Bone marrow (tissue), 2 donors: Measurements from ENCODE around the gene FXYD5.

Experiments used
- DNase-seq, 2 donors: peaks; one replicate each; lab custom pipeline; 2025; lab: John Stamatoyannopoulos, UW

The FXYD5 gene

DNA sequence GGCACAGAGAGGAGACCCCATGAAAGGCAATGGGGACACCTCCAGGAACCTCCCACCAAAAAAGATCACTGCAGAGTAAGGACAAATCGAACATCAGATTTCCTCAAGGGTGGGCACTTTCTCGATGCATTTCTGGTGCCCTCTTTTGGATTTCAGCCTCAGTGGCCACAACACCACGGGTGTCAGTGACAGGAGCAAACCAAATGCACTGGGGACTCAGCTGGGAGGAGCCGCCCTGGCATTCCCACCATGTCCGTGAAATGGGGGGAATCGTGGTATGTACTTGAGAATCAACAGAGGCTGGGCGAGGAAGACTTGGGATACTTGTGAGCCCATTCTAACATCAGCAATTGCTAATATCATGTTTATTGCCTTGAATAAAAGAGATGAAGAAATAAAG, 57.7 kb downstream of the FXYD5 start:
- no peak for DNase-seq

DNA sequence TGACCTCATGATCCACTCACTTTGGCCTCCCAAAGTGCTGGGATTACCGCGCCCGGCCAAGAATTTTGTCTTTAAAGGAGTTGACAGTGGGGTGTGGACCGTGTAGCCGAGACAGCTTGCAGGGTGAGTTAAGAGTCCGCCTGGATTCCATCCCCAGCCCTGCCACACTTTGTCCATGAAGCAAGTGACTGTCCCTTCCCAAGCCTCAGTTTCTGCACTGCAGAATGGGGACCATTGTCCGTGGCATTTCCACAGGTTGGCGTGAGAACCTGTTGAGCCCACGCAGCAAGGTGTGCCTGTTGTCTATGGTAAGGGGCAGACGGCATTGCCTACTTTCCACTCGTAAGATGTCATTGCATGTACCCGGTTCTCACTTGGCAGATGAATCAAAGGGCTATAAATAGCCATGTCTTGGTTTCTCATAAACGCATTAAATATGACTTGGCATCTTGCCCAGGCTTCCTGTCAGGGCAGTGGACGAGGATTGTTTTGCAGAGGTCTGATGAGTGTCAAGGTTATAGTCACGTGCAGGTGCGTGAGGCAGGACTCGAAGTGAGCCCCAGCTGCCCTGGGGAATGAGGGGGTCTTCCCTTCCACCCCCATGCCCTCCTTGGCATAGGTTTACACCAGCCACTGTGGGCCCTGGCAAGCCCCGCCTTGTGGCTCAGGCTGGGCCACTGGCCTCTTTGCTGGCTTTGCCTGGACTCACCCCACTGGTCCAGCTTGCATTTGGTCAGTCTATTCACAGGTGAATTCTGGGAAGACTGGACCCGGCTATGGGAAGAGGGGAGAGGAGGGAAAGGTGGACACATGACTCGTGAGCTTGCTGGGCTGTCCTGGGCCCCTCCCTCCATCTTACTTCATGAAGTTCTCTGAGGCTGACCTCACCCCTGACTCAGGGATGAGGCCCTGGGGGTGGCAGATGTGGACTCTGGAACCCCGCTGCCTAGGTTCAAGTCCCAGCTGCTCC, 59.4 kb downstream of the FXYD5 start:
- DNase-seq, result peak; percentile 54 to 95

DNA sequence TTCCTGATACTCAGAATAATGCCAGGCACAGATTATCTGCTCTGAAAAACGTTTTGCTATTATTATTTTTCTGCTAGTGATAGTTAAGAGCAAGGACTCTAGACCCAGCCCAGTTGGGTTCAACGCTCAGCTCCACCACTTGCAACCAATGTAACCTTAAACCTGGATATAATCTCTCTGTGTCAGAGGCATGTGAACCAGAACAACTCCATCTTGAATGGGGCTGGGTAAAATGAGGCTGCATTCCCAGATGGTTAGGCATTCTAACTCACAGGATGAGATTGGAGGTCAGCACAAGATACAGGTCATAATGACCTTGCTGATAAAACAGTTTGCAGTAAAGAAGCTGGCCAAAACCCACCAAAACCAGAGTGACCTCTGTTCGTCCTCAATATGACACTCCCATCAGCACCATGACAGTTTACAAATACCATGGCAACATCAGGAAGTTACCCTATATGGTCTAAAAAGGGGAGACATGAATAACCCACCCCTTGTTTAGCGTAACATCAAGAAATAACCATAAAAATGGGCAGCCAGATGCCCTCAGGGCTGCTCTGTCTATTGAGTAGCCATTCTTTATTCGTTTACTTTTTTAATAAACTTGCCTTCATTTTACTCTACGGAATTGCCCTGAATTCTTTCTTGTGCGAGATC, 60.4 kb downstream of the FXYD5 start:
- no peak for DNase-seq

DNA sequence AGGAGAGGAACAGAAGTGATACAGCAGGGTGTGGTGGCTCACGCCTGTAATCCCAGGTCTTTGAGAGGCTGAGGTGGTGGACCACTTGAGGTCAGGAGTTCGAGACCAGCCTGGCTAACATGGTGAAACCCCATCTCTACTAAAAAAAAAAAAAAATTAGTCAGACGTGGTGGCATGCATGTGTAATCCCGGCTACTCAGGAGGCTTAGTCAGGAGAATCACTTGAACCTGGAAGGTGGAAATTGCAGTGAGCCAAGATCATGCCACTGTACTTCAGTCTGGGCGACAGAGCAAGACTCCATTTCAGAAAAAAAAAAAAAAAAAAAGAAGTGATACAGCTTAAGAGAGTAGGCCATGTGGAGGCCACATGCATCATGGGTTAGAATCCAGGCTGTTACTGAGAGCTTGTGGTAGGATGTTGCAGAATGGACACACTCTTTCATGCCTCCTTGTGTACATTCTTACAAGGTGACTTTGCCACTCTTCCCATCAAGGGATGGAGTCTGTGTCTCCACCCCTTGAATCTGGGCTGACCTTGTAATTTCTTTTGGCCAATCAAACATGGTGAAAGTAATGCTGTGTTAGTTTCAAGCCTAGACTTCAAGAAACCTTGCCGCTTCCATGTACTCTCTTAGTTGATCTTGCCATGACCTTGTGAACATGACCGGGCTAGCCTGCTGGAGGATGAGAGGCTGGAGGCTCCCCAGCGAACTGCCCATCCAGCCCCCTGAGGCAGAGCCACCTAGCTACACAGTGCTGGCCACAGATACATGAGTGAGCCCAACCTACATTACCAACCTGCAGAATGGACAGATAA, 61.7 kb downstream of the FXYD5 start:
- no peak for DNase-seq

DNA sequence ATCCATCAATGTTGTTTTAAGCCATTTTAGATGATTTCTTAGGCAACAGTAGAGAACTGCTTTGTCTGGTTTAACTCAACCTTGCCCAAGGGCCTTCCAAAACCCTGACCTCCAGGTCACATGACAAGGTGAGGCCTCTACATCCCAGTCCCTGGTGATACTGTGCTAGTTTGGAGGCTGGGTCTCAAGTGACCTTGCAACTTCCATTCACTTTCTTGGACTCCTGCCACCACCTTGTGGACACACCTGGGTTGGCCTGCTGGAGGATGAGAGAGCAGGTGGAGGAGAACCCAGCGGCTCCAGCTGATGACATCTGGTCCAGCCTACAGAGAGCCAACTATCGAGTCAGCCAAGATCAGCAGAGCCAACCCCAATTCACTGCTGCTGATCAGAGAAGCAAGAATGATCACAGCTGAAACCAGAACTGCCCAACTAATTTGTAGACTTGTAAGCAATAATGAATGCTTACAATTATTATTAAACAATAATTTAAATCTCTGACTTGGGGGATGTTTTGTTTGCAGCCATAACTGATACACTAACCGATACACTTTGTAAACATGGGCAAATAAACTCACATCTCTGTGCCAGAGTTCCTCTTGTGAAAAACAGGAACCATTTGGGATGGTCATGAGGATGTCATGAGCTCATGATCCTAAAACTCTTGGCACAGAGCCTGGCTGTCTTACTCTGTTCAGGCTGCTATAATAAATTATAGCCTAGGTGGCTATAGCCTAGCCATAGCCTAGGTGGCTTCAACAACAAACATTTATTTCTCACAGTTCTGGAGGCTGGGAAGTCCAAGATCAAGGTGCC, 62.5 kb downstream of the FXYD5 start:
- DNase-seq, result peak in 1 of 2 donors; percentile 76

DNA sequence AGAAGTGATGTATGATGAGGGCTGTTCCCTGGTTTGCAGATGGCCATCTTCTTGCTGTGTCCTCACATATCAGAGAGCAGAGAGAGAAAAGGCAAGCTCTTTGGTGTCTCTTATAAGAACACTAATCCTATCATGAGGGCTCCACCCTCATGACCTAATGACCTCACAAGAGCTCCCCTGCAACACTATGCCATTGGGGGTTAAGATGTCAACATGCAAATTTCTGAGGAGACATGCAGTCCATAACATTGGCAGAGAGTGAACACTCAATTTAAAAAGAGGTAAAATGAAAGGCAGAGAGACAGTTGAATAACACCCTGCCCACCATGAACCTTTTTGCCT, 63.1 kb downstream of the FXYD5 start:
- no peak for DNase-seq

DNA sequence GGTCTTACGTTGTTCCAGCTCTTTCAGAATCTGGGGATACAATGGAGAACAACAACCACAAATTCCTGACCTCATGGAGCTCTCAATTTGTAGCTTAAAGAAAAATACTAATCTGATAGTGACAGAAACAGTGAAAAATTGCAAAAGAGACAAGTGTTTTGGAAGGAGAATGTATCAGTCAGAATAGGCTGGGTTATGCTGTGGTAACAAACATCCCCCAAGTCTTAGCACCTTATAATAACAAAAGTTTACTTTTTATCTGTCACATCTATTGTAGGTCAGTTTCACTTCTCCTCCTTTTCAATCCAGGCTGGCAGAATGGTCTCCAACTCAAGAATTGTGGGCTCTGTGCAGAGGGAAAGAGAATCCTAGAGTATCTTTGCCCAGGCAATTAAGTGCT, 64.5 kb downstream of the FXYD5 start:
- DNase-seq, result no peak
